Measurements from ENCODE around the gene JARID2. TPM values are rescaled to one million over a fixed set of nuclear protein-coding genes. Genes with fewer than 3 reads are reported as not detected.

The JARID2 gene
- total and polyA plus RNA-seq, 10 of the 15 experiments (the other 5 are each of a cell fraction or from before 2014, with no cell fraction given): 4.2 to 21.6 (median 11.7) TPM

DNA sequence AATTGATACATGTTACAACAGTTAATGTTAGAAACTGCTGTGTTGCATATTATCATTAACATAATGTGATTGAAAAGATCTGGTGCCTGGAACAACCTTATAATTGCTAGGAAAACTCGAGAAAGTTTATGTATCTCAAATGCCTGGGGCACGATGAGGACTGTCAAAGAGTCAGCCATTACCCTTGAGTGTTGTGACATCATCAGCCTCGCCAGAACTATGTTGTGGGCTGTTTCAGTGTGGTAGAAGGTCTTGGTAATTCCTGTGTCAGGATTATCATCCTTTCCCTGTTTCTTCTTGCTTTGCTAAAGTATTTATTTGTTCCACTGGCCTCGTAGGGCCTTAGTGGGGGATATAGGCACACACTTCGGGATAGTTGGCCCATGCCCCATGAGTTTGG is 231.9 kb downstream of the JARID2 start:
- no peak for TF ChIP-seq SP1 (IDR thresholded peaks at IDR 0.05; ENCODE audit: low read depth, low read length)
- no peak for TF ChIP-seq MEF2B (IDR thresholded peaks at IDR 0.05; ENCODE audit: partially characterized antibody, poor library complexity, severe bottlenecking)
- TF ChIP-seq KDM1A (IDR thresholded peaks at IDR 0.05; ENCODE audit: borderline replicate concordance): no peak
- TF ChIP-seq ZNF384 (IDR thresholded peaks at IDR 0.05; ENCODE audit: borderline replicate concordance, low read depth, low read length): no peak
- TF ChIP-seq, protein P1, sequence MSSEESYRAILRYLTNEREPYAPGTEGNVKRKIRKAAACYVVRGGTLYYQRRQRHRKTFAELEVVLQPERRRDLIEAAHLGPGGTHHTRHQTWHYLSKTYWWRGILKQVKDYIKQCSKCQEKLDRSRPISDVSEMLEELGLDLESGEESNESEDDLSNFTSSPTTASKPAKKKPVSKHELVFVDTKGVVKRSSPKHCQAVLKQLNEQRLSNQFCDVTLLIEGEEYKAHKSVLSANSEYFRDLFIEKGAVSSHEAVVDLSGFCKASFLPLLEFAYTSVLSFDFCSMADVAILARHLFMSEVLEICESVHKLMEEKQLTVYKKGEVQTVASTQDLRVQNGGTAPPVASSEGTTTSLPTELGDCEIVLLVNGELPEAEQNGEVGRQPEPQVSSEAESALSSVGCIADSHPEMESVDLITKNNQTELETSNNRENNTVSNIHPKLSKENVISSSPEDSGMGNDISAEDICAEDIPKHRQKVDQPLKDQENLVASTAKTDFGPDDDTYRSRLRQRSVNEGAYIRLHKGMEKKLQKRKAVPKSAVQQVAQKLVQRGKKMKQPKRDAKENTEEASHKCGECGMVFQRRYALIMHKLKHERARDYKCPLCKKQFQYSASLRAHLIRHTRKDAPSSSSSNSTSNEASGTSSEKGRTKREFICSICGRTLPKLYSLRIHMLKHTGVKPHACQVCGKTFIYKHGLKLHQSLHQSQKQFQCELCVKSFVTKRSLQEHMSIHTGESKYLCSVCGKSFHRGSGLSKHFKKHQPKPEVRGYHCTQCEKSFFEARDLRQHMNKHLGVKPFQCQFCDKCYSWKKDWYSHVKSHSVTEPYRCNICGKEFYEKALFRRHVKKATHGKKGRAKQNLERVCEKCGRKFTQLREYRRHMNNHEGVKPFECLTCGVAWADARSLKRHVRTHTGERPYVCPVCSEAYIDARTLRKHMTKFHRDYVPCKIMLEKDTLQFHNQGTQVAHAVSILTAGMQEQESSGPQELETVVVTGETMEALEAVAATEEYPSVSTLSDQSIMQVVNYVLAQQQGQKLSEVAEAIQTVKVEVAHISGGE (CRISPR knock-in tag; IDR thresholded peaks at IDR 0.05): no peak
- ChIA-PET RAD21 (ENCODE audit: unreplicated experiment) (interaction anchor here (0.6 kb wide), 2 partner anchors 206 to 1267 kb away, joined by 3 to 4 read pairs; no protein-coding TSS in a partner anchor), SMC1A (ENCODE audit: uncharacterized antibody, unreplicated experiment) (interaction anchor here (1.0 kb wide), 1 partner anchor 21 kb away, joined by 3 read pairs; no protein-coding TSS in a partner anchor), POLR2A (interaction anchor here (0.7 kb wide), 1 partner anchor 20 kb away, joined by 3 read pairs; no protein-coding TSS in a partner anchor), CTCF (interaction anchor here (1.3 kb wide), 1 partner anchor 14 kb away, joined by 5 read pairs; no protein-coding TSS in a partner anchor)
- FAIRE-seq (no peak), ATAC-seq (no peak), DNase-seq (ENCODE audit: low read depth, low spot score) (no peak)
- H3K27ac ChIP-seq (ENCODE audit: control insufficient read depth, insufficient read depth): no peak overlapping the region
- H3K4me3 ChIP-seq: no peak overlapping the region
- in situ Hi-C loops (cut with MboI): loop anchor here (25.0 kb wide), 1 partner anchor 1265 kb away; no protein-coding TSS in a partner anchor
- intact Hi-C loops (cut with micrococcal nuclease; ENCODE audit: unreplicated experiment): no loop called here
- peaks cover 16% of the 10 kb centered on the region for H3K79me2 ChIP-seq (ENCODE audit: control insufficient read depth, insufficient read depth, low read length)
- H3K27me3 ChIP-seq (replicated peaks in 1 of 2; ENCODE audit: control insufficient read depth in 2 of 2, insufficient read depth in 2 of 2, low read length in 1 of 2): no peaks in the 10 kb centered on the region
- H2AFZ ChIP-seq (ENCODE audit: control insufficient read depth, low read depth, low read length): no peak overlapping the region
- H3K36me3 ChIP-seq (ENCODE audit: control insufficient read depth in 2 of 2, insufficient read depth in 2 of 2, low read length in 1 of 2): peaks cover 13 to 19% of the 10 kb centered on the region in 2 experiments
- WGBS (ENCODE audit: insufficient coverage, insufficient replicate concordance, low lambda C conversion rate, missing lambda C conversion rate): 50% methylated on average over 5 of the region's 5 CpGs
- no peaks in the 10 kb centered on the region for H3K4me1 ChIP-seq (ENCODE audit: control insufficient read depth, insufficient read depth, low read length)
- H3K4me2 ChIP-seq (ENCODE audit: control insufficient read depth, insufficient read depth): no peak overlapping the region
- no peaks in the 10 kb centered on the region for H3K9me3 ChIP-seq (replicated peaks; ENCODE audit: control insufficient read depth, insufficient read depth, low read length)
- H3K9ac ChIP-seq (ENCODE audit: control insufficient read depth, insufficient read depth, low read length): no peak overlapping the region
- BruUV-seq (replicated peaks): no TSS peak
- no peaks in the 10 kb centered on the region for H4K20me1 ChIP-seq (ENCODE audit: control insufficient read depth, insufficient read depth)
